Cardiac fibroblast (primary cell): ENCODE data around the gene ARCN1.

Experiments
- DNase-seq, 2 donors: peaks; one replicate each; pipeline versions ENCODE4 v3.0.0 to v3.0.0-alpha.2; 2010; ENCODE audit warnings: low read depth in 2 of 2
- H3K4me3 ChIP-seq, 2 donors: replicated peaks in 1 of 2; 1 replicate in 1 of 2; 2 replicates in 1 of 2; pipeline ENCODE4 v1.5.1; 2011; ENCODE audit warnings: low read depth in 2 of 2, low read length in 2 of 2, mild to moderate bottlenecking in 2 of 2, moderate library complexity in 1 of 2
- TF ChIP-seq, protein P1 (sequence below): IDR thresholded peaks from one replicate; pipeline ENCODE4 v1.5.1; 2011; ENCODE audit warnings: low read depth, mild to moderate bottlenecking, low read length, inconsistent platforms

ARCN1 gene

DNA sequence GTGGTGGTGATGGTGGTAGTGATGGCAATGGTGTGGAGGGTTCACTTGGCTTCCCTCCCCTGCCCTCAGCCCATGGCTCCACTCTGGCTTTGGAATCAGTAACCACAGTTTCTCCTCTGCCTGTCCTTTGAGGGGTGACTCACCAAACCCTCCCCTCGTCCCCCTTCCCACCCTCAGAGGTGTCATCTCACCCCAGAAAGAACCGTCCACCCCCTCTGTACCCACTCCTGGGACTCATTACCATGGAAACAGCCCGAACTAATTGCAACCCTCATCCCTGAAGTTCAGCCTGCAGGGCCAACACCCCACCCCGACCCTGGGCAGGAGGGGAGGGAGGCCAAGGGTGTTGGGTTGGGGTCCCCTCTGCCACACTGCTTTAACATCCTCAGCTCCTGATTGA is 61.8 kb downstream of the ARCN1 start:
- no peak overlapping the region for H3K4me3 ChIP-seq
- peak in 1 of 2 donors; percentile 49 for DNase-seq
- TF ChIP-seq, protein P1, sequence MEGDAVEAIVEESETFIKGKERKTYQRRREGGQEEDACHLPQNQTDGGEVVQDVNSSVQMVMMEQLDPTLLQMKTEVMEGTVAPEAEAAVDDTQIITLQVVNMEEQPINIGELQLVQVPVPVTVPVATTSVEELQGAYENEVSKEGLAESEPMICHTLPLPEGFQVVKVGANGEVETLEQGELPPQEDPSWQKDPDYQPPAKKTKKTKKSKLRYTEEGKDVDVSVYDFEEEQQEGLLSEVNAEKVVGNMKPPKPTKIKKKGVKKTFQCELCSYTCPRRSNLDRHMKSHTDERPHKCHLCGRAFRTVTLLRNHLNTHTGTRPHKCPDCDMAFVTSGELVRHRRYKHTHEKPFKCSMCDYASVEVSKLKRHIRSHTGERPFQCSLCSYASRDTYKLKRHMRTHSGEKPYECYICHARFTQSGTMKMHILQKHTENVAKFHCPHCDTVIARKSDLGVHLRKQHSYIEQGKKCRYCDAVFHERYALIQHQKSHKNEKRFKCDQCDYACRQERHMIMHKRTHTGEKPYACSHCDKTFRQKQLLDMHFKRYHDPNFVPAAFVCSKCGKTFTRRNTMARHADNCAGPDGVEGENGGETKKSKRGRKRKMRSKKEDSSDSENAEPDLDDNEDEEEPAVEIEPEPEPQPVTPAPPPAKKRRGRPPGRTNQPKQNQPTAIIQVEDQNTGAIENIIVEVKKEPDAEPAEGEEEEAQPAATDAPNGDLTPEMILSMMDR: no peak

DNA sequence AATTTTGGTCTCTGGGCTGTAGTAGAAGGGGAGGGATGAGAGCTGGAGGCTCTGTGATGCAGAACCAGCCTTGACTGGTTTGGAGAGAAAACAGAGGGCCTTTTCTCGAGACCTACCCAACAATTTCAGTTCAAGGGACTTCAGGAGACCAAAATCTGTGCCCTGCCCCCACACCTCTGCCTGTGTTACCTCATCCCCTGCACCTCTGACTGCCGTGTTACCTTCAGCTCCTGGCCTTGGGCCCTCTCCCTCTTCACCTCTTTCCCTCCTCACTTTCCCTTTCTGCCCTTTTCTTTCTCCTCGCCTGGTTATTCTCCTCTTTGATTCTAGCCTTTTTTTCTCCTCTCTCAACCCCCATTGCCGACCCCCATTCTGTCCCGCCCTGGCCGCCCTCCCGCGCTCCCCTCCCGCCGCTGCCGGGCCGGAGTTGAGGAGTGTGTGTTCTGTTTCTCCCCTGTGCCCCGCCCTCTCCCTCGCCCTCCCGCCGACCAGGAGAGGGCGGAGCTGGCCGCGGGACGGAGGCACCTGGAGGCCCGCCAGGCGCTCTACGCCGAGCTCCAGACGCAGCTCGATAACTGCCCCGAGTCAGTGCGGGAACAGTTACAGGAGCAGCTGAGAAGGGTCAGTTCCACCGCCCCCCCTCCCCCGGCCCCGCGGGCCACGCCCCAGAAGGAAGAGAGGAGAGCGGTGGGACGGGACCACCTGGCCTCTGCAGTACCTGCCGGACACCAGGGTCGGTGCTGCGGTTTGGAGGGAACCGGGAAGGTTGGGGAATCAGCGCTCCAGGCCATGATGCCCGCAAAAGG is 62.4 kb downstream of the ARCN1 start:
- H3K4me3 ChIP-seq: no peak overlapping the region
- TF ChIP-seq, protein P1: no peak
- peak; percentile 46 to 81 for DNase-seq

DNA sequence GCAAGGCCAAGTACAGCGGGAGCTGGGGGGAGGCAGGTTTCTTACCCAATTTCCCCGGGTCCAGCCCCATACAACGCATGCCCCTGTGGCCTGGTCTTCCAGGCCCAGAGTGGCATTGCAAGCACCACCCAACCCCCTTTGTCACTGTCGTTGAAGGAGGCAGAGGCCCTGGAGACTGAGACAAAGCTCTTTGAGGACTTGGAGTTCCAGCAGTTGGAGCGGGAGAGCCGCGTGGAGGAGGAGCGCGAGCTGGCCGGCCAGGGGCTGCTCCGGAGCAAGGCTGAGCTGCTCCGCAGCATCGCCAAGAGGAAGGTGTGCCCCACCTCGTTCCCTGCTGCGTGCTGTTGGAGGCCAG is 63.0 kb downstream of the ARCN1 start:
- no peak overlapping the region for H3K4me3 ChIP-seq

DNA sequence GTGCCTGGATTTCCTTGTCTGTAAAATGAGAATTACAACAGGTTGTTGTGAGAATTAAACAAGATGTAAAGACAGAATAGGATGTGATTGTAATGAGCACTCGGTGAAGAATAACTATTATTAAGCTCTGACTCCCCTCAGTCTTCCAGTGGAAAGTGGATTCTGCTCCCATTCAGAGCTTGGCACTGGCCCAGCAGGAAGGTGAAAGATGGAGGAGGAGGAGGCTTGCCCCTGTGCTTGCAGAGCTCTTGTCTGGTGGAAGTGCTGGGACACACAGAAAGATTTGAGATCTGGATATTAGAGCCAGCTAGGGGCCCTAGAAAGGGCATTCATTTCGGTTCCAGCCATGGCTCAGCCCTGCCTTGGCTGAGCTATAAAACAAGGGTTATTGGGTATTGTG is 63.4 kb downstream of the ARCN1 start:
- DNase-seq: no peak
- H3K4me3 ChIP-seq: no peak overlapping the region
- TF ChIP-seq, protein P1: no peak

More for the DNA sequence above, 63.0 kb downstream of the ARCN1 start:
- DNase-seq: no peak
- TF ChIP-seq, protein P1: no peak

DNA sequence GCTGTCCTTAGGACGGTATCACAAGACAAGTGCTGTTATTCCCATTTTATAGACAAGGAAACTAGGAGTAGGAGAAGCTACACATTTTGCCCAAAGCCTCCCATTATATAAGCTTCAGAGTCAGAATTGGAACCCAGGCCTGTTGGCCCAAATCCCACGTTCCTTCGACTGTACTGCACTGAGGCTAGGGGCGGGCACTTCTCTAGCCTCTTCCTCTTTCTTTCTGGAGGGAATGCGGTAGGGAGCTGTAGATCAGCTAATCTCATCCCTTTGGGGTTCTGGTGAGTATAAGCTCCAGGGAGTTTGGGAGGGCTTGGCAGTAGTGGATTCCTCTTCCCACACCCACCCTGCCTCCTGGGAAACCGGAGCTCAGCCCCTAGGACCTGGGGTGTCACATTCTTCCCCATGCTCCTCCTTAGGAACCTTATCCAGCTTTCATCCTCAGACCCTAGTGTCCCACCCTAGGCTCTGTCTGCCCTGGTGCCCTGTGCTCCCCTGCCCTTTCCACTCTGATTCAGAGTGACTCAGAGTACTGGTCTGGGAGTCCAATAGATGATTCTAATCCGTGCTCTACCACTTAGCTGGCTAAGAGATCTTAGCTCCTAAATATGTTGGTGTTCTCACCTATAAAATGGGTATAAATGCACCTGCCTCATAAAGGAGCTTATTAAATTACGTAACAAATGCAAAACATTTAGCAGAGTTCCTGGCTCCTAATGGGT is 64.5 kb downstream of the ARCN1 start:
- no peak overlapping the region for H3K4me3 ChIP-seq
- DNase-seq: peak in 1 of 2 donors; percentile 53
- TF ChIP-seq, protein P1: no peak

DNA sequence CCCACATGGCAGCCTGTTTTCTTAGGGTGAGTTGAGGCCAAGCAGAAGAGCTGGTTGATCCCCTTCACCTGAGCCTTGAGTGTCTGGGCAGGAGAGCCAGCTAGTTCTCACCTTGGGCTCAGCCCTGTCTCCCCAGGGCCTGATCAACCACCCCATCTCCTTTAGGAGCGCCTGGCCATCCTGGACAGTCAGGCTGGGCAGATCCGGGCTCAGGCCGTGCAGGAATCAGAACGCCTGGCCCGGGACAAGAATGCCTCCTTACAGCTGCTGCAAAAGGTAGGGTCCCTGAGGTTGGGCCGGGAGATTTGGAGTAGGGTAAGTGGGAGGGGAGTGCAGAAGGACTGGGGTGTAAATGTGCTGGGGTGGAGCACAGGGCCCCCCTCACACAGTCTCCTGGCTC is 66.5 kb downstream of the ARCN1 start:
- TF ChIP-seq, protein P1: no peak
- no peak overlapping the region for H3K4me3 ChIP-seq
- DNase-seq: no peak
